HG03066 (cell line): ENCODE results near the gene NUCKS1.

Source experiments
- ATAC-seq: cut with Tn5 transposase; IDR thresholded peaks from one replicate; pipeline ENCODE4 v1.9.1; 2021; ENCODE audit warnings: low read depth; ENCODE audit not compliant: unreplicated experiment

Gene NUCKS1

DNA sequence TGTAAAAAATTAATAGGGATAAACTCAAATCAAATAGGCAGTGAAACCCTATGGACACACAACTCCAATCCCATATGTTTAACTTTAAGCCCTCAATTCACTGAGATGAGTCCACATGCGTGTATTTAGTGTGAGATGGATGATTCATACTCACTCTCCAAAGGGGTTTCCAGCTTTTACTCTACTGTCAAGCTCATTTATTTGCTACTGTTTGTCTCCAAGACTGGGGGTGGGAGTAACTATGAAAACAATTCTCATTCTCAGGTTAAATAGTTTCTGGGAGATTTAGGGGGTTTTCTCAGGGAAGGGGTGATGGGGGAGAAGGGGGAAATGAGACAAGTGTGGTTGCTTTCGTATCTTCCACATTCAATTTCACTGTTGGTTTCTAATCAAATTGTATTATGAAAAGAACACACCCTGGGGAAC, 22.6 kb upstream of the NUCKS1 start:
- ATAC-seq = no peak

DNA sequence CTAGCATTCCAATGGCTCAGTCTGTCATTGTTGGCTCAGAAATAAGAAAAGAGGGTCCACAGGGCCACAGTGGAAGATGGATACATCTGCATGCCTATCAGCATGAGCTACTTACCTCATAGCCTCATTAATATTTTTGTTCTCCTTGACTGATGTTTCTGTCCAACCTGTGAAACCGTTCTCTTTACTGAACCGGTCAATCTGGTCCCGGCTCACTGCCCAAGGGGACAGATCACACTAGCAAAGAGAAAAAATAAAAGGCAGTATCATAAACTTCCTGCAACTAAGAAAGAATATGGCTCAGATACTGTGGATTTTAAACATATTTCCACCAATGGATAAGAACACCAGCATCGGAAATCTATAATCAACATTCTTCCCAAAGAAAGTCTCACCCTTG, 20.6 kb upstream of the NUCKS1 start:
- ATAC-seq = no peak

DNA sequence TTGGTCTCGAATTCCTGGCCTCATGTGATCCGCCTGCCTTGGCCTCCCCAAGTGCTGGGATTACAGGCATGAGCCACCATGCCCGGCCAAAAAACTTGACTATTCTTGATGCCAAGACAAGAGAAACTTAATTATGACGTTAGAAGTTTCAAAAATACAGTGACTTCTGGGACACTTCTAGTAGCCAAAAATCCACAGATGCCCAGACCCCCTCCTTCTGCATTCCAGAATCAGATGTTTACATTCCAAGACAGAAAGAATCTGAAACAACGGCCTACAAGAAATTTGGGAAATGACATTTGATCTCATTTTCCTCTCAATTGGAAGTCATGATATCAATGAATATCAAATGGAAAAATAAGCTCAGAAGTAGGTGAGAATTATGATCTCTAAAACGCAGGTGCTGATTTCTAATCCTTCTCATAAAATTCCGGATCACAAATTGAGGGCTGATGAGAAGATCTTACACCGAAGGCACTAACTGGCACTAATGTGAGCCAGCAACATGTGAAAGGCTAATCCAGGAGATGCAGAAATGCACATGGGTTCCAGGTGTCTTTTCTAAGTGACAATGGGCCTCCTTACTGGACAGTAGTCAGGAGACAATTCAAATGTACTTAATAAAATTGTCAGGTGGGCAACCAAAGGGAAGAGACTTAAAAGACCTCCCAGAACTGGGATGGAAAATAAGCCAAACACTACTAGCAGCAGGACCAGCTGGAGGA, 19.8 kb upstream of the NUCKS1 start:
- no peak for ATAC-seq

DNA sequence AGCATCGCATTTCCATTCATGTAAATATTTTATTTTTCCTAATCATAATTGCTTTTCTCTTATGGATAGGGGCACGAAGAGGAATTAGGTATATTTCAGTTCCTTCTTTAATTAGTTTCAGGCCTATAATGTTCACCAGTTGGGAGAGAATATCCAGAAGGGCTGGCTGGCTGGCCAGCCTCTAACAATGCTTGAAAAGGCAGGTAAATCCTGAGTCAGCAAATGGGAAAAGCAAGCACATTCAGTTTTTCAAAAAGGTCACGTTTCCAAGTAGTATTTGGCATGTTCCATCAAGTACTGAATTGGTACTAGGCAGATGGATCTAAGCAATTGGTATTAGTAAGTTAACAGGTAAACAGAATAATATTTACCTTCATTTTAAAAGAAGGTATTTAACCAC, 17.3 kb upstream of the NUCKS1 start:
- no peak for ATAC-seq

DNA sequence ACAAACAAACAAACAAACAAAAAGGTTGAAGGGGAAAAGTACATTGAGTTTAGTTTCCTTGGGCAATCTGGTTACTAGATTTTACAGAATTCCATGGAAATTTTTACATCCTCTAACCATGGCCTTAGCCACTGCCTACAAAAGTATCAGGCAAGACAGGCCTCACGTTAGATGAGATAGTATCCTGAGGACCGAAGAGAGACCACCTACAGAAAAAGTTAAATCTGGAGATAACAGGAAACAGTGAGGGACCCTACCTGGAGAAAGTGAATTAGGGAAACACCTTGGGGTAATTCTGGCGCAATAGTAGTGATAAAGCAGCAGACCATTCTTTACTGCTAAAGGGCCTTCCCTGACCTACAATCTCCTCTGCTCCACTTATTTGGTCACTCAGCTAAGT, 16.6 kb upstream of the NUCKS1 start:
- no peak for ATAC-seq

DNA sequence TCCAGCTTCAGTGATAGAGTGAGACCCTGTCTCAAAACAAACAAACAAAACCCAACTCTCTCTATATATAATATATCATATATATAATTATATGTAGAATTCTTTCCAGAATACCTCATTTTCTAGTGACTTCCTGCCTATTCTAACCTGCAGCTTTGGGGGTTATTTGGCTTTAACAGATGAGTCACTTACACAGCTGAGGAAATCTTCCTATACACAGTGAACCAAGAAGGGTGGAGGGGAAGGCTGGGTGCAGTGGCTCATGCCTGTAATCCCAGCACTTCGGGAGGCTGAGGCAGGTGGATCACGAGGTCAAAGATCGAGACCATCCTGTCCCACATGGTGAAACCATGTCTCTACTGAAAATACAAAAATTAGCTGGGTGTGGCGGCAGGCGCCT, 16.1 kb upstream of the NUCKS1 start:
- no peak for ATAC-seq

DNA sequence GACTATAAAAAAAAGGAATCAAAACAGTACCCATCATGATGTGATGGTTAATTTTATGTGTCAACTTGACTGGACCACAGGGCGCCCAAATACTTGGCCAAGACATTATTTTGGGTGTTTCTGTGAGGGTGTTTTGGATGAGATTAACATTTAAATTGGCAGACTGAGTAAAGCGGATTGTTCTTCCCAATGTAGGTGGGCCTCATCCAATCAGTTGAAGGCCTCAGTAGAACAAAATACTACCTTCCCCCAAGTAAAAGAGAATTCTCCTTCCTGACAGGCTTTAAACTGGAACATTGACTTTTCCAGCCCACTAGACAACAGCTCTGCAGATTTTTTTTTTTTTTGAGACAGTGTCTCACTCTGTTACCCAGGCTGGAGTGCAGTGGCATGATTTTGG, 14.6 kb upstream of the NUCKS1 start:
- ATAC-seq = no peak

DNA sequence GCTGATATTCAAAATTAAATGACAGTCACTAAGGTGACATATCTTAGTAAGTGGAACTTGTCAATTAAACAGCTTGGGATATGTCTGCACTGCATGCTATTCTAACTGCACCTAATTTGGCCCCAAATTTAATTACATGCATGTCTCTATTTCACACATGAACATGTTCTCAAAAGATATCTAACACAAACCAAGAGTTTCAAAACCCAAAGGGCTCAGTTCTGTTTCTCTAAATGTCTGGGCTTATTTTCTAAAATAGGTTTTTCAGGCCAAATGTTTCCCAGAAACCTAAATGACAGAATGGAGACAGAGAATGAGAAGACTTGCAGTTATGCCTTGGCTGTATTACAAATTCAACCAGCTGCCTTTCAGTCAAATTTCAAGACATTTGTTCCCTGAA, 14.0 kb upstream of the NUCKS1 start:
- no peak for ATAC-seq

DNA sequence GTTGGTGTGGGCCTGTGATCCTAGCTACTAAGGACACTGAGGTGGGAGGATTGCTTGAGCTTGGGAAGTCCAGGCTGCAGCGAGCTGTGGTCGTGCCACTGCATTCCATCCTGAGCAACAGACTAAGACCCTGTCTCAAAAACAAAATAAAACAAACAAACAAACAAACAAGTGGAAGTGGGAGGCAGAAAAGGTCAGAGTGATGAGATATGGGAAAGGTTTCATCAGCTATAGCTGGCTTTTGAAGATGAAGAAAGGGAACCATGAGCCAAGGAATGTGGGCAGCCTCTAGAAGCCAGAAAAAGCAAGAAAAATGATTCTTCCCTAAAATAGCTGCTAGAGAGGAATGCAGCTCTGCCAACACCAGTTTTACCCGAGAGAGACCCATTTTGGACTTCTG, 10.6 kb upstream of the NUCKS1 start:
- no peak for ATAC-seq

DNA sequence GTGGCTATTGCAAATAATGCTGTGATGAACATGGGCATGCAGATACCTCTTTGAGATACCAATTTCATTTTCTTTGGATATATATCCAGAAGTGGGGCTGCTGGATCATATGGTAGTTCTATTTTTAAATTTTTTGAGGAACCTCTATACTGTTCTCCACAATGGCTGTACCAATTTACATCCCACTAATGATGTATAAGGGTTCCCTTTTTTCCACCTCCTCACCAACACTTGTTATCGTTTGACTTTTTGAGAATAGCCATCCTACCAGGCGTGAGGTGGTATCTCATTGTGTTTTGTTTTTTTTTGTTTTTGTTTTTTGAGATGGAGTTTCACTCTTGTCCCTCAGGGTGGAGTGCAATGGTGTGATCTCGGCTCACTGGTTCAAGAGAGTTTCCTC, 6.6 kb upstream of the NUCKS1 start:
- ATAC-seq = no peak

DNA sequence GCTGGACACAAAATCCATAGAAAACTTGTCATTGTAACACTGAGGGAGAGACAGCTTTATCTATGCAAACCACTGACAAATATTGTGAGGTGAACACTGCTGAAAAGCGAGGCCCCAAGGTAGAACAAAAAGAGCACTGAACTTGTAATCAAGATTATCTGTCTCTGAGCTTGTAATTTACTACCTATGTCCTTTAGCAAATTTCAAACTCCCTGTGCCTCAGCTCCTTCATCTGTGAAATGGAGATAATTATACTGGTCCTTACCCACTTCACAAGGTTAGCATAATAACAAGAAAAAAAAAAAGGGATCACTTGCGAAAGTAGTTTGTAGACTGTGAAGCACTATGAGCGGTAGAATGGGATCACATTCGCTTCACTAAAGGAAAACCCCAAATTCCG, 4.9 kb upstream of the NUCKS1 start:
- ATAC-seq = no peak

DNA sequence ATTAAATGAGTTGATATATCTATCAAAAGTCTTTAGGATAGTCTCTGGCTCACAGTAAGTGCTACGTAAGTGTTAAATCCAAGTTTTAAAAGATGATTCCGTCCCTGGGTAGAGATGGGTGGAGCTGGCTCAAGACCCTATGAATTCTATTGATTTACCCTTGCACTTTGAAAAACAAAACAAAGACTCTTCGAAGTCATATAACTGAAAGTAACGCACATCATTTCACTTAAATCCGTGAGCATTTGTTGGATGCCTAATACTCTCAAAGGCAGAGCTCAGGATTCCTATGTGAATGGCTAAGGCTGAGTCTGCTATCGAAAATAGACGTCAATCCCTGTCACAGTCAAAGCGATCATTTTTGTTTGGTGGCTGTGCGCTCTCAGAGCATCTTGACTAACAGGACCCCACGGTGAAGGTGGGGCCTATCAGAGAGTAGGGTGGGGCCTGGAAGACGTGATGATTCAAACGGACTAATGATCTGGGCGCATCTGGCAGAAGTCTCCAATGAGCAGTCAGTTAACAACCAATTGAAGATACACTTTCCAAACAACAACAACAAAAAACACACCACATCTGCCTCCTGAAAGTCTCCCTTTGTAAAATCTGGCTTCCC, 1.2 kb upstream of the NUCKS1 start:
- no peak for ATAC-seq

DNA sequence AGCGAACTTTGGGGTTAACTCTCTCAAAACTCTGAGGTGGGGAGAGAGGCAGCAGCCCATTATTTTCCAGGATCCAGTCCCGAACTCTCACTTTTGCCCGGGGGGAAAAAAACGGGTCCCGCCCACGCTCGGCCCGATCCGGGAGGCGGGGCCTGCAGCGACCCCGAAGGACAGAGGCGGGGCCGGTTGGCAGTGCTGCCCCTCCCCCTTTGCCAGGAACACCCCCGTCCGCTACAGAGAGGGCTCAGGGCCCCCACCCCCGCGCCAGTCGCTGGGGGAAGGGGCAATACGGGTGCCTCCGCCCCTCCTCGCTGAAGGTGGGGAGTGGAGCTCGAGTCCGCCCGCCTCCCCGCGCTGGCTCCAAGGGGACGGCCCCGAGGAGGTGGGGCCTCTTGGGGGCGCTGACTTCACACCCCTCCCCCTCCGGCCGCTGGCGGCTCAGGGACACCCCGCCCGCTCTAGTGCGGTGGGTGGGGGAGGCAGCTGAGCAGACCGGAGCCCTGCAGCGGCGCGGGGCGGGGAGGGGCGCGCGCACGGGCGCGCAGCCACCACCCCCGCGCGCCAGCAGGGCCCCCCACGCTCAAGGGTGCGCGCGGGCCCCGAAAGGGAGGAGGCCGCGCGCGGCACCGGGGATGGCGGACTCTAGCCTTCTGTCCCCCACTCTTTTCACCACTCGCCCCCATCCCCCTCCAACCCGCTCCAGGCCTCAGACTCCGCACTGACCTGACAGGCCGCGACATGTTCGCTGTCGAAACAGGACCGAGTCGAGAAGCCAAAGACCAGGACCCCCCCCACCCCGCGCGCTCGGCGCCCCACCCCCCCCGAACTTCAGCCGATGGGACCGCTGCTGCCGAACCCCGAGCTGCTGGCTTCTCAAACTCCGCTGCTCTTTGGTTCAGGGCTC, 496 bp downstream of the NUCKS1 start:
- ATAC-seq = peak; percentile 62

DNA sequence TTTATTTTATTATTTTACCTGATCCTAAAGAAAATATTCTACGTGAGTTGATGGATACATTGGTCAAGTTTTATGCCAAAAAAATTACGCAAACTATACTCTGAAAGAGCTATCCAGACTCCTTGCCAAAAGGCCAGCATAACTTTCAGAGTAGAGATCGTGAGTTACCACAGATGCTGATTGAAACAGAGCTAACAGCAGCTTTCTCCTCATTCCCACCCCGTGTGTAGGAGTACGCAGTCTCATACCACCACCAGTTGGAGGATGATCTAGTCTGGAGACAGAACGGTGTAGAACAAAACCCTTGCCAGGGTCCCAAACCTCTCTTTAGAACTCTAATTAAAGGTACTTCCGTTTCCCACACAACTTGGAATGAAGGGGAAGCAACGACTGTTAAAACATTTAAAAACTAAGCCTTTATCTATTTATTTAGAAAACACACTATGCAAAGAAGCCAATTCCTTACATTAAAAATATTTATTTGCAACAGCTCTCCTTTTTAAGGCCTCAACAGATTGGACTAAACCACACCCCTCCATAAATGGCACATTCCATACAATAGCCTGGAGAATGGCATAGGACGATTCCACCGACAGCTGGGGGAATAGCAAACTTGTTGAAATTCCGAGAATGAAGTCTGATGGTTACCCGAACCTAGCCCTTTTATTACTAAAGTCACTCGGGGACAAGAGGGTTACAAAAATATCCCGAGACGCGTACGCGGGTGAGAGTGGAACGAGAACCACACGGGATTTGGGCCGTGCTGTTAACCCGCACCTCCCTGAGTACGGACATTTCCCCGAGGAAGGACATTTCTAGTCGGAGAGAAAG, 1.4 kb downstream of the NUCKS1 start:
- ATAC-seq = peak; percentile 16

DNA sequence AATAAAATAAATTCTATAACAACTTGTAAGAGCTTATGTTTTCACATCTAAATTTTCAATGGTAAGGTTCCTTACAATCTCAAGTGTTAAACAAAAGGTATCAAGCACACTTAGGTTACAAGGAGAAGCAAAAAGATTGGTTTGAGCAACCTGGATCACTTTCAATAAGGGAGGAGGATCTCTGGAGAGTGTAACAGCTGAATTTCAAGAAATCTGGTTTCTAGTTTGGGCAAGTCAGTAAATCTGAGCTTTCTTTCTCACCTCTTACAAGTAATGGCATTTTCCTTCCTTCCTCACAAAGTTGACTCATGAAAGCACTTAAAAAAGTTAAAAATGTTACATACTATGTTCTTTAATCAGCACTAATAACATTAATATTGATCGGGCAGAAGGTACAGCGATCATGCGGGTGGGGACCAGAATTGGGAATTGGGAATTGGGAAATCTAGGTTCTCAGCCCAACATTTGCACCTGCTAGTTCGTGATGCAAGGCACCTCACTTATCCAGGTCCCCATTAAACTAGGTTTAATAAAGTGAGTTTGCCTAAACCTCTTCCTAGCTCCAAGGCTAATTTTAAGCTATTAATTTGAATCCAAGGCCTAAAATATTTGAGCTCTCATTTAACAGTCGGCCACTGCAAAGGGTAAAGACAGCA, 3.1 kb downstream of the NUCKS1 start:
- ATAC-seq = no peak

DNA sequence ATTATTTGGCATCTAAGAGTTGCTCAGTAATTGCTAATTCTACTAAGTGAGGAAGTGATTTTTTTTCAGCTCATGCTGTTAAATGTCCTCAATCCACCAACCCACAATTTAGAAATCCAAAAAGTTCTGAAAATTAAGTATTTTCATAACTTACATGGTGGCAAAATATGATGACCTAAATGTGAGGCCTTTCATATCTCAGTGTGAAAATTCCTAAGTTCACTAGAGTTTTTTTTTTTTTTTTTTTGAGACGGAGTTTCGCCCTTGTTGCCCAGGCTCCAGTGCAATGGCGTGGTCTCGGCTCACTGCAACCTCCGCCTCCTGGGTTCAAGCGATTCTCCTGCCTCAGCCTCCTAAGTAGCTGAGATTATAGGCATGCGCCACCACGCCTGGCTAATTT, 5.6 kb downstream of the NUCKS1 start:
- ATAC-seq = no peak

DNA sequence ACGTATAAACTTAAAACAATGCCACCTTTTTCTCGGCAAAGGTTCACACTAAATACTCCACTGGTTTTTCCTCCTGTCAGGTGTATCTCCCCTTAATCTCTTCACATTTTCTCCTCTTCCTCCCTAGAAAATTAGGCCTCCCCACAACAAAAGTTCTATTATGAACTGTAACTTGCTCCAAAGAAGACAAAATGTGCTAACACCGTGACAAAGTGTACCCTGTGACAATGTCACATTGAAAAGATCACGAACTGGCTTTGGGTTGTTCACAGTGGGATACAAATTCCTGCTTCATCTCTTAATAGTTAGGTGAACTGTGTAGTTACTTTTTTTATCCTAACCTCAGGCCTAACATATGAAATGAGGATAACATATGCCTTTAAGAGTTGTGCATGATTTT, 6.0 kb downstream of the NUCKS1 start:
- ATAC-seq = no peak

DNA sequence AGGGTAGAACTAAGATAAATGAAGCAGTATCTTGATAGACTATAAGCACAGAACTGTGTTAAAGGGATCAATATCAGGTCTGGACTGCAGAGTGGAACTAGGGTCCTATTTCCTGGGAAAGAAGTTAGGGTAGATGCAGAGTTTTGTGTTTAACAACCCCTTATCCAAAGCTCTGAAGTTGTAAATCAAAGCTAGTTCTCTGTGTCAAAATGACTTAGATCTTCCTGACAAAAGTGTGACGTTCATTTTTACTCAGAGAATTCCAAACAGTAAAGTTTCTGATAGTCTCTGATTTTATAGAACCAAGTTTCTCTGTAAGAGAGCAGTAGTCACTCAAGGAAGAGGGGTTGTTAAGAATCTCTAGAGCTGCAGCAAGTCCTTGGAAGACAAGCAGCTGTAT, 8.3 kb downstream of the NUCKS1 start:
- no peak for ATAC-seq

DNA sequence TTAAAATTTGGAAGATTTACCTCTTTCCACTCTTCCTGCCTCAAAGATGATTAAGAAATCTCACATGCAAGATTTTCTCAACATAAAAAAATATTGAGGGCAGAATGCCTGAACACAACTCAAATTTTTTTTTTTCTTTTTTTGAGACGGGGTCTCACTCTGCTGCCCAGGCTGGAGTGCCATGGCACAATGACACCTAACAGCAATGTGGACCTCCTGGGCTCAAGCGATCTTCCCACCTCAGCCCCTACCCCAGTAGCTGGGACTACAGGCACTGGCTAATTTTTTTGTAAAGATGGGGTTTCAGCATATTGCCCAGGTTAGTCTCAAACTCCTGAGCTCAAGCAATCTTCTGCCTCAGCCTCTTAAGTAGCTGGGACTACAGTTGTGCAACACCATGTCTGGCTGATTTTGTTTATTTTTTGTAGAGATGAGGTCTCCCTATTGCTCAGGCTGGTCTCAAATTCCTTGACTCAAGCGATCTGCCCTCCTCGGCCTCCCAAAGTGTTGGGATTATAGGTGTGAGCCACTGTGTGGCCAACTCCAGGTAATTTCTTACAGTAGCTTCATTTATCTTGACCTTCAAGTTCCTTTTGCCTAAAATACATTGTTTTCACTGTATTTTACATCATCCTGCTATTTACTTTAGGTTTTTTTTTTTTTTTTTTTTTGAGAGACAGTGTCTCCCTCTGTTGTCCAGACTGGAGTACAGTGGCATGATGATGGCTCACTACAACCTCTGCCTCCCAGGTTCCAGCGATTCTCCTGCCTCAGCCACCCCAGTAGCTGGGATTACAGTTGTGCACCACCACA, 10.4 kb downstream of the NUCKS1 start:
- no peak for ATAC-seq
